K562 (cell line): Measurements from ENCODE around the gene TMEM184C. TPM values are rescaled to one million over a fixed set of nuclear protein-coding genes. Genes with fewer than 3 reads are reported as not detected.

Experiments used
- CBX2 ChIP-seq: fragments of 200-600 bp; sonication (generic); IDR thresholded peaks from one replicate; pipeline ENCODE4 v1.6.1; 2012; ENCODE audit warnings: mild to moderate bottlenecking, low read length, inconsistent platforms; ENCODE audit not compliant: insufficient read depth, poor library complexity, severe bottlenecking
- HDAC1 ChIP-seq, 2 experiments: fragments of 450-650 bp; IDR thresholded peaks; 2 replicates each; pipeline ENCODE4 v1.6.1; 2016 to 2017; ENCODE audit warnings: inconsistent platforms in 1 of 2, mild to moderate bottlenecking in 1 of 2, moderate library complexity in 1 of 2
- MECOM ChIP-seq: fragments of 250-450 bp; sonication (Bioruptor Pico); IDR thresholded peaks from 2 replicates; pipeline ENCODE4 v1.8.0; 2022; ENCODE audit warnings: inconsistent platforms
- NR2C1 ChIP-seq, 2 experiments: fragments of 450-650 bp; IDR thresholded peaks; 2 replicates each; pipeline ENCODE4 v1.6.1; 2017; ENCODE audit warnings: mild to moderate bottlenecking in 2 of 2, antibody characterized with exemption in 1 of 2, inconsistent platforms in 1 of 2, missing compliant biosample characterization in 1 of 2, missing genetic modification characterization in 1 of 2
- NR2C2 ChIP-seq, 2 experiments: fragments of 200-800 bp in 1 of 2; sonication (Bioruptor generic) in 1 of 2; sonication (generic) in 1 of 2; formaldehyde crosslinking in 1 of 2; IDR thresholded peaks; 2 replicates each; pipeline versions ENCODE4 v1.6.1 to v1.8.0; 2016 to 2022; ENCODE audit warnings: mild to moderate bottlenecking in 1 of 2, missing compliant biosample characterization in 1 of 2, missing genetic modification characterization in 1 of 2, missing genetic modification reagents in 1 of 2
- SMARCC2 ChIP-seq: fragments of 450-650 bp; IDR thresholded peaks from 2 replicates; pipeline ENCODE4 v1.6.1; 2017; ENCODE audit warnings: antibody characterized with exemption, moderate library complexity, mild to moderate bottlenecking, low read depth
- SMARCE1 ChIP-seq: fragments of 450-650 bp; IDR thresholded peaks from 2 replicates; pipeline ENCODE4 v1.7.1; 2016; ENCODE audit warnings: mild to moderate bottlenecking
- ZFP30 ChIP-seq: fragments of 250-450 bp; sonication (Bioruptor Pico); IDR thresholded peaks from 2 replicates; pipeline ENCODE4 v1.8.0; 2022; ENCODE audit warnings: moderate library complexity, mild to moderate bottlenecking, inconsistent platforms, borderline replicate concordance
- ZKSCAN1 ChIP-seq: fragments of 150-350 bp; IDR thresholded peaks from 2 replicates; pipeline ENCODE4 v1.6.1; 2016; ENCODE audit warnings: low read depth, low read length
- ZKSCAN8 ChIP-seq: fragments of 200-800 bp; sonication (Bioruptor generic); IDR thresholded peaks from 2 replicates; pipeline ENCODE4 v1.6.1; 2016; ENCODE audit warnings: missing genetic modification characterization, missing compliant biosample characterization
- polyA plus RNA-seq, 8 experiments: library from polyadenylated mRNA; depleted of rRNA in 4 of 8; stranded (reverse) in 5 of 8; unstranded in 3 of 8; fragments of >200 nt; fragmentation: Nextera tagmentation in 2 of 8; fragmentation: Illumina TruSeq in 1 of 8; extraction: Ambion mirVana in 2 of 8; extraction: Trizol in 1 of 8; gene quantifications; 2 replicates each; pipeline versions ENCODE4 v1.2.1 to v1.2.3, GENCODE V29; 2011 to 2014; ENCODE audit warnings: inconsistent platforms in 1 of 8, missing spikeins in 1 of 8
- total RNA-seq, 7 experiments: library from RNA; depleted of rRNA in 6 of 7; stranded (reverse); fragments of >200 nt in 6 of 7; fragmentation: Illumina TruSeq in 2 of 7; extraction: Trizol in 2 of 7; gene quantifications; 2 replicates each; pipeline versions ENCODE4 v1.2.1 to v1.2.3, GENCODE V29; 2011 to 2021; ENCODE audit warnings: low replicate concordance in 1 of 7
- TF ChIP-seq, protein P1 (sequence below): fragments of 450-650 bp; formaldehyde crosslinking; IDR thresholded peaks from 2 replicates; pipeline ENCODE4 v1.4.0; 2020; ENCODE audit warnings: mild to moderate bottlenecking, moderate library complexity
- TF ChIP-seq, protein P2 (sequence below): sonication (generic); formaldehyde crosslinking; IDR thresholded peaks from 2 replicates; pipeline ENCODE4 v1.9.0; 2022; ENCODE audit warnings: mild to moderate bottlenecking, missing genetic modification reagents

TMEM184C gene
- total and polyA plus RNA-seq, 9 of the 15 experiments (the other 6 are each of a cell fraction or from before 2014, with no cell fraction given) = 3.9 to 24.2 (median 18.2) TPM

DNA sequence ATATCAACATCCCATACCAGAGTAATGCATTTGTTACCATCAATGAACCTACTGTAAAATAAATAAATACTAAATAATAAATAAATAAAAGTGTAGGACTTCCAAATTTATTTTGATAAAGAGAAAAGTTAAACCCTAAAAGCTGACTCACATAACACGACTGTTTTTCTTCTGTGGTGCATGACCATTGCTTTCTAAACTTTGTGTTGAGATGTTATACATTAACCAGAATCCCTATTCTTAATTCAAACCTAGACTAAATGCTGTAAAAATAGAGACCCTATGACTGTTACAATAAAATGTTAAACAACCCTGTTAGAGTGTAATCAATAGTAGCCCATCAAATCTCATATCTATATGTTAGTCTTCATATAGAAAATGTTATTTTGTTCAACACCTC is 87.6 kb downstream of the TMEM184C start (continued):
- TF ChIP-seq NR2C2 (CRISPR knock-in tag; IDR thresholded peaks at IDR 0.05) (no peak), NR2C2 (tag; IDR thresholded peaks at IDR 0.05) (no peak), ZKSCAN8 (CRISPR knock-in tag) (no peak), MECOM (no peak), HDAC1 (IDR thresholded peaks at IDR 0.05) (no peak), NR2C1 (IDR thresholded peaks at IDR 0.05) (no peak), NR2C1 (tag; IDR thresholded peaks at IDR 0.05) (no peak), SMARCC2 (no peak), SMARCE1 (no peak), ZKSCAN1 (no peak), ZFP30 (CRISPR knock-in tag) (no peak), CBX2 (no peak)
- TF ChIP-seq, protein P1, sequence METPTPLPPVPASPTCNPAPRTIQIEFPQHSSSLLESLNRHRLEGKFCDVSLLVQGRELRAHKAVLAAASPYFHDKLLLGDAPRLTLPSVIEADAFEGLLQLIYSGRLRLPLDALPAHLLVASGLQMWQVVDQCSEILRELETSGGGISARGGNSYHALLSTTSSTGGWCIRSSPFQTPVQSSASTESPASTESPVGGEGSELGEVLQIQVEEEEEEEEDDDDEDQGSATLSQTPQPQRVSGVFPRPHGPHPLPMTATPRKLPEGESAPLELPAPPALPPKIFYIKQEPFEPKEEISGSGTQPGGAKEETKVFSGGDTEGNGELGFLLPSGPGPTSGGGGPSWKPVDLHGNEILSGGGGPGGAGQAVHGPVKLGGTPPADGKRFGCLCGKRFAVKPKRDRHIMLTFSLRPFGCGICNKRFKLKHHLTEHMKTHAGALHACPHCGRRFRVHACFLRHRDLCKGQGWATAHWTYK = no peak
- TF ChIP-seq, protein P2, sequence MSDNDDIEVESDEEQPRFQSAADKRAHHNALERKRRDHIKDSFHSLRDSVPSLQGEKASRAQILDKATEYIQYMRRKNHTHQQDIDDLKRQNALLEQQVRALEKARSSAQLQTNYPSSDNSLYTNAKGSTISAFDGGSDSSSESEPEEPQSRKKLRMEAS = no peak
- TF ChIP-seq, all 486 proteins: peak for 0
